Measurements from ENCODE around the gene COIL.

- TF ChIP-seq CTCF (conservative IDR thresholded peaks at IDR 0.05; ENCODE audit: low read length), result no peak
- TF ChIP-seq EZH2phosphoT487 (IDR thresholded peaks at IDR 0.05; ENCODE audit: borderline replicate concordance, low read depth, low read length), result no peak
Measured at GRCh38 chr17:56933151-56933745, 27.6 kb downstream of the COIL start.
